HepG2 (cell line): Measurements from ENCODE around the gene FERMT2. TPM values are rescaled to one million over a fixed set of nuclear protein-coding genes. Genes with fewer than 3 reads are reported as not detected.

Source experiments
- ATAC-seq: fragments of 200-7000 bp; cut with Tn5 transposase; 3 replicates; pipeline ENCODE4 v1.9.1; 2020; ENCODE audit warnings: mild to moderate bottlenecking, moderate library complexity
- BruUV-seq: library from RNA; stranded (reverse); fragments of 400-500 nt; replicated peaks from 2 replicates; lab custom pipeline; 2021; lab: Mats Ljungman, UMichigan
- CTCF ChIA-PET: fragments of 300-600 bp; formaldehyde crosslinking; extraction: SDS; loops from one replicate; lab custom pipeline; 2021; ENCODE audit warnings: low total read pairs, inconsistent platforms, low intra/inter-chr PET ratio; lab: Yijun Ruan, JAX
- POLR2A ChIA-PET: fragments of 350-600 bp; sonication (Branson Sonifier 250); formaldehyde crosslinking; loops from one replicate; lab custom pipeline; 2020; ENCODE audit warnings: antibody characterized with exemption, inconsistent platforms; lab: Yijun Ruan, JAX
- DNase-seq: peaks from one replicate; pipeline ENCODE4 v3.0.0-alpha.2; 2015; ENCODE audit warnings: low spot score
- FAIRE-seq: peaks from 3 replicates; lab custom pipeline; 2011; peaks lifted over from hg19 to GRCh38; lab: Jason Lieb, UNC
- H2AFZ ChIP-seq: one replicate; pipeline ENCODE4 v1.6.1; 2011; ENCODE audit warnings: low read length, inconsistent platforms
- H3K27ac ChIP-seq: fragments of 300-600 bp; 3 replicates; pipeline ENCODE4 v1.8.0; 2011; ENCODE audit warnings: mixed run types, mild to moderate bottlenecking, mixed read lengths, low read length, inconsistent platforms; ENCODE audit not compliant: insufficient read depth; ENCODE audit errors: extremely low read length
- H3K27me3 ChIP-seq, 2 experiments: fragments of 200-600 bp in 1 of 2; 2 replicates in 1 of 2; 3 replicates in 1 of 2; pipeline versions ENCODE4 v1.6.0 to v1.8.0; 2011; ENCODE audit warnings: low read length in 2 of 2, mild to moderate bottlenecking in 2 of 2, moderate library complexity in 2 of 2, inconsistent platforms in 1 of 2; ENCODE audit not compliant: insufficient read depth in 2 of 2, control insufficient read depth in 1 of 2
- H3K36me3 ChIP-seq, 2 experiments: fragments of 200-600 bp in 1 of 2; replicated peaks in 1 of 2; 2 replicates in 1 of 2; 3 replicates in 1 of 2; pipeline versions ENCODE4 v1.5.1 to v1.8.0; 2011; ENCODE audit warnings: low read length in 2 of 2, inconsistent platforms in 1 of 2; ENCODE audit not compliant: insufficient read depth in 2 of 2, control insufficient read depth in 1 of 2
- H3K4me1 ChIP-seq: 2 replicates; pipeline ENCODE4 v1.5.1; 2012; ENCODE audit warnings: low read length, inconsistent platforms; ENCODE audit not compliant: insufficient read depth
- H3K4me2 ChIP-seq: 2 replicates; pipeline ENCODE4 v1.6.0; 2011; ENCODE audit warnings: low read depth, low read length, inconsistent platforms
- H3K4me3 ChIP-seq, 3 experiments: fragments of 200-600 bp in 1 of 3; sonication (generic), shearing (Covaris generic) in 1 of 3; replicated peaks in 1 of 3; 2 replicates each; pipeline ENCODE4 v1.5.1; 2011 to 2016; ENCODE audit warnings: low read length in 3 of 3, inconsistent platforms in 2 of 3, low read depth in 2 of 3, mild to moderate bottlenecking in 2 of 3, control low read depth in 1 of 3, mixed read lengths in 1 of 3; ENCODE audit not compliant: insufficient read depth in 1 of 3
- H3K79me2 ChIP-seq: one replicate; pipeline ENCODE4 v1.6.1; 2011; ENCODE audit warnings: low read length, inconsistent platforms; ENCODE audit not compliant: insufficient read depth
- H3K9ac ChIP-seq: 2 replicates; pipeline ENCODE4 v1.6.0; 2011; ENCODE audit warnings: mild to moderate bottlenecking, low read depth, low read length, inconsistent platforms; ENCODE audit not compliant: insufficient read depth
- H3K9me3 ChIP-seq: 2 replicates; pipeline ENCODE4 v1.5.1; 2012; ENCODE audit warnings: mild to moderate bottlenecking, low read length
- H4K20me1 ChIP-seq: 2 replicates; pipeline ENCODE4 v1.6.0; 2011; ENCODE audit warnings: inconsistent platforms, mild to moderate bottlenecking, low read length, moderate library complexity; ENCODE audit not compliant: insufficient read depth
- CSRNP2 ChIP-seq: sonication (generic); formaldehyde crosslinking; conservative IDR thresholded peaks from 2 replicates; pipeline ENCODE4 v1.8.0; 2022; ENCODE audit warnings: low read depth, missing genetic modification reagents
- E2F2 ChIP-seq: sonication (generic); formaldehyde crosslinking; IDR thresholded peaks from 2 replicates; pipeline ENCODE4 v1.4.0; 2020; ENCODE audit warnings: missing genetic modification reagents, borderline replicate concordance
- EED ChIP-seq: sonication (generic); formaldehyde crosslinking; IDR thresholded peaks from 2 replicates; pipeline ENCODE4 v1.5.0; 2020; ENCODE audit warnings: mild to moderate bottlenecking, missing genetic modification reagents
- MEIS1 ChIP-seq: sonication (generic); formaldehyde crosslinking; IDR thresholded peaks from 2 replicates; pipeline ENCODE4 v1.9.0; 2021; ENCODE audit warnings: mild to moderate bottlenecking, missing genetic modification reagents, moderate library complexity, borderline replicate concordance
- RERE ChIP-seq: IDR thresholded peaks from 2 replicates; pipeline ENCODE4 v1.6.1; 2016; ENCODE audit warnings: low read depth, missing genetic modification reagents, missing compliant biosample characterization
- RFXAP ChIP-seq: sonication (generic); formaldehyde crosslinking; IDR thresholded peaks from 2 replicates; pipeline ENCODE4 v1.4.0; 2020; ENCODE audit warnings: missing genetic modification reagents, borderline replicate concordance
- SAFB2 ChIP-seq: sonication (generic); formaldehyde crosslinking; IDR thresholded peaks from 2 replicates; pipeline ENCODE4 v1.5.1; 2020; ENCODE audit warnings: missing genetic modification reagents, low read depth, mild to moderate bottlenecking, borderline replicate concordance
- ZBTB44 ChIP-seq: sonication (generic); formaldehyde crosslinking; IDR thresholded peaks from 2 replicates; pipeline ENCODE4 v1.4.0; 2020; ENCODE audit warnings: missing genetic modification reagents
- ZKSCAN5 ChIP-seq: sonication (generic); formaldehyde crosslinking; IDR thresholded peaks from 2 replicates; pipeline ENCODE4 v1.5.1; 2020; ENCODE audit warnings: mild to moderate bottlenecking, missing genetic modification reagents
- ZNF784 ChIP-seq: sonication (generic); formaldehyde crosslinking; IDR thresholded peaks from 2 replicates; pipeline ENCODE4 v1.5.1; 2020; ENCODE audit warnings: missing genetic modification reagents, mild to moderate bottlenecking, borderline replicate concordance
- WGBS: methylation state at CpG from one replicate; pipeline ENCODE4 v1.1.6; 2017; ENCODE audit warnings: low lambda C conversion rate; 5-methylcytosine and 5-hydroxymethylcytosine counted together
- in situ Hi-C: cut with HindIII; loops from 2 replicates; pipeline ENCODE4 v1.10.0; 2017; ENCODE audit warnings: low pct_unique_long_range_greater_than_20kb; ENCODE audit not compliant: extremely low pct_ligation_motif_present
- intact Hi-C: fragments of 100-400 bp; cut with micrococcal nuclease; formaldehyde crosslinking; loops from one replicate; pipeline ENCODE4 v1.10.0; 2022; ENCODE audit not compliant: unreplicated experiment
- polyA plus RNA-seq, 8 experiments: library from polyadenylated mRNA; depleted of rRNA in 3 of 8; stranded (reverse) in 7 of 8; unstranded in 1 of 8; fragments of >200 nt; fragmentation: Illumina TruSeq in 4 of 8; extraction: Trizol in 4 of 8; gene quantifications; 2 replicates each; pipeline versions ENCODE4 v1.2.1 to v1.2.3, GENCODE V29; 2011 to 2016; ENCODE audit warnings: low read depth in 4 of 8, missing spikeins in 1 of 8, mixed read lengths in 1 of 8; ENCODE audit not compliant: insufficient read depth in 1 of 8
- total RNA-seq, 5 experiments: library from RNA; depleted of rRNA; stranded (reverse); fragments of >200 nt; fragmentation: Illumina TruSeq; extraction: Trizol; gene quantifications; 2 replicates each; pipeline ENCODE4 v1.2.3, GENCODE V29; 2016; ENCODE audit warnings: low read depth in 1 of 5

Gene FERMT2
- total and polyA plus RNA-seq, 2 of the 13 experiments (the other 11 are each of a cell fraction or from before 2014, with no cell fraction given), result 36.2 to 60.4 TPM

GRCh38 chr14:52995998-52996397 is 45.1 kb upstream of the FERMT2 start:
- WGBS, result 10% methylated on average over 1 of the region's 1 CpG
- Histone ChIP-seq H4K20me1 (no peaks in the 10 kb centered on the region), H3K27ac (no peak overlapping the region), H3K9ac (no peak overlapping the region)
- POLR2A ChIA-PET, result no interaction called here
- in situ Hi-C loops, result no loop called here
- no peak for TF ChIP-seq ZBTB44 (CRISPR knock-in tag)
- TF ChIP-seq ZKSCAN5 (CRISPR knock-in tag), result no peak
- TF ChIP-seq ZNF784 (CRISPR knock-in tag), result no peak
- TF ChIP-seq CSRNP2 (CRISPR knock-in tag), result no peak
- TF ChIP-seq SAFB2 (CRISPR knock-in tag), result no peak
- no peak for TF ChIP-seq E2F2 (CRISPR knock-in tag)
- TF ChIP-seq RERE (CRISPR knock-in tag), result no peak
- no peak for TF ChIP-seq MEIS1 (CRISPR knock-in tag)
- TF ChIP-seq RFXAP (CRISPR knock-in tag), result no peak
- TF ChIP-seq EED (CRISPR knock-in tag), result no peak
- TF ChIP-seq, all 625 proteins: peak for 0
- ATAC-seq (no peak), FAIRE-seq (no peak), DNase-seq (no peak)
- no TSS peak for BruUV-seq
- Histone ChIP-seq H3K36me3 (no peaks in the 10 kb centered on the region), H3K27me3 (peaks cover 0 to 20% of the 10 kb centered on the region in 2 experiments; a peak in 2 of 5 replicates), H3K4me2 (no peak overlapping the region), H3K4me3 (no peak overlapping the region), H2AFZ (no peak overlapping the region), H3K79me2 (no peaks in the 10 kb centered on the region), H3K9me3 (no peaks in the 10 kb centered on the region), H3K4me1 (peaks cover 22% of the 10 kb centered on the region)
- CTCF ChIA-PET, result no interaction called here
- intact Hi-C loops, result no loop called here
